HG03066 (cell line): ENCODE data around the gene LIPA.
"Not testable (repeated sequence)": the region's sequence is repeated elsewhere in the genome, so short reads cannot be mapped to it uniquely, and the experiment has no call there.

Experiments used
- ATAC-seq: cut with Tn5 transposase; IDR thresholded peaks from one replicate; pipeline ENCODE4 v1.9.1; 2021; ENCODE audit warnings: low read depth; ENCODE audit not compliant: unreplicated experiment

Gene LIPA

DNA sequence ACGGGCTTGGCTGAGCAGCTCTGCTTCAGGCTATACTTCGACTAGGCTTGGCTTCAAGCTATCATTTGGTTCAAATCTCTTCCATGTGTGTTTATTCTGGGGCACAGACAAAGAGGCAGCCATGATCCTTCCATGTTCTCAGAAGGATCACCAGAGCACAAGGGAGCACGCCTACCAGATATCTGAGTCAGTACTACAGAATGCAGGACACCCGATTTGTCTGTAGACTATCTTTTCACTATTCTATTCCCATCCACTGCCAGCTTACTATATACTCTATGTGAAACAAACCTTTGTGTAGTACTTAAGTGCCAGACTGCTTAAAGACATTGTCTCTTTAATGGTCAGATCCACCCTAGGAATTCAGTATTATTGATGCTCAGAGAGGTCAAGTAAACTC, 79.6 kb downstream of the LIPA start:
- no peak for ATAC-seq

DNA sequence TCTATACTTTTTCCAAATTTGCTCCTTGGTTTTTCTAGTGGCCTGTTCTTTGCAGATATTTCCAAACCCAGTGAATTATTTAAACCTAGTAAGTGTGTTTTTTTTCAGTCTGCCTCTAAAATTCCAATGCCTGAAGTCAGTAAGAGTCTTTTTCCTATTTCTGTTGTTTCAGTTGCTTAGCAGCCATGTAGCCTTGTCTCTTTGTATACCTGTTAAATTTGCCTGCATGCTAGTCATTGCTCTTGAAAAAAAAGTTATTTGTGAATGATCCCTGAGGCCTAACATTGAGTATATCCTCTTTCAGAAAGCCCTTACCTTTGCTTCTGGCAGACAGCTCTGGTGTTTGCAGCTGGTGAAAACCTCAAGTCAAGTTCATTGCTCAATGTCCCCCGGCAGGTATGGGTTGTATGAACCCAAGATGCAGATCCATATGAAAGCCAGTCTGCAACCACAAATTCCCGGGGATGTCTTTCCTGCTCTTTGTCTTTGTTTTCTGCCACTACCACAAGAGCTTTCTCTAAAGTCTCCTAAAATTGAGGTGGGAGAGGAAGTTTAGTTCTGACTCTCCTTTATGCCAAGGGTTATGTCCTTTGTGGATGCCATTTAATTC, 80.2 kb downstream of the LIPA start:
- no peak for ATAC-seq

DNA sequence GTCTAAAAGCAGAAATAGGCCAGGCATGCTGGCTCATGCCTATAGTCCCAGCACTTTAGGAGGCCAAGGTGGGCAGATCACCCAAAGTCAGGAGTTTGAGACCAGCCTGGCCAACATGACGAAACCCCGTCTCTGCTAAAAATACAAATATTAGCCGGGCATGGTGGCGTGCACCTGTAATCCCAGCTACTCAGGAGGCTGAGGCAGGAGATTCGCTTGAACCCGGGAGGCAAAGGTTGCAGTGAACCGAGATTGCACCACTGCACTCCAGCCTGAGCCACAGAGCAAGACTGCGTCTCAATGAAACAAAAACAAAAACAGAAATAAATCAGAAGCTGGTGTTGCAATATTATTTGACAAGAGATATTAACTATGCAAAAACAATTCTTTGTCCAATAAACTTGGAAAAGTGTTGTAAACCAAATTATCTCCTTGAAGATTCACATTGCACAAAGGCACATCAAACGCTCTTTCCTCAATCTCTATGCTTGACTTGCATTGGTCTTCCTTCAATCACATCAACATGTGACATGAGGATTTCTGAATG, 83.1 kb downstream of the LIPA start:
- ATAC-seq, result not testable (repeated sequence)

DNA sequence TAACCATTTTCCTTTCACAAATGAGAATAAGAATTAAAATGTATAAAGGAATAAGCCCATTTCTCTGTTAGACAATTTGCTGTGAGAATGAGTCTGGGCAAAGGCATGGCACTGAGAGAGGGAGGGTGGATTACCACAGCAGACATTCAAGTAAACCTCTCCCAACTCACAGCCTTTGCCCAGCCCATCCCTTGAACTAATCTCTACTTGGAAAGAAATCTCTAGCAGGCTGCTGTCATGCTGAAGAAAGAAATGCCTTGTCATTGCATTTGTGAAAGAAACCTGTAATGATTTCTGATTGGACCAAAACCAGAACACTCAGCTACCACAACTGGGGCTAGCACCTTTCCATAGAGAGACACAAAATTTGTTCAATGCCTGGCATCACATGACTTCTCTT, 83.7 kb downstream of the LIPA start:
- ATAC-seq, result no peak

DNA sequence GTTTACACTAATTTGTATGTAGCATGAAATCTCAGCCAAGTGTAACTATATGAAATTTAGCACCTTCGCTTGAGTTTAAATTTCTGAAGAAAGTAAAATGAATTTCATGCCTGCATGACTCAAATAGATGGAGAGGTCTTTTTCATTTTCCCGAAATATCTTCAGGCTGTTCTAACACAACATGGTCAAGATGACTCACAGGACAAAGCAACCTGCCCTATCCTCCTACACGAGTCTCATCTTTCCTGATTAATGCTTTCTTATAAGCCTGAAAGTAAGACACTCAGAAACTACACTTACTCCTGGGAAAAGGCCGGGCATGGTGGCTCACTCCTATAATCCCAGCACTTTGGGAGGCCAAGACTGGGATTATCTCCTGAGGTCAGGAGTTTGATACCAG, 85.7 kb downstream of the LIPA start:
- no peak for ATAC-seq

DNA sequence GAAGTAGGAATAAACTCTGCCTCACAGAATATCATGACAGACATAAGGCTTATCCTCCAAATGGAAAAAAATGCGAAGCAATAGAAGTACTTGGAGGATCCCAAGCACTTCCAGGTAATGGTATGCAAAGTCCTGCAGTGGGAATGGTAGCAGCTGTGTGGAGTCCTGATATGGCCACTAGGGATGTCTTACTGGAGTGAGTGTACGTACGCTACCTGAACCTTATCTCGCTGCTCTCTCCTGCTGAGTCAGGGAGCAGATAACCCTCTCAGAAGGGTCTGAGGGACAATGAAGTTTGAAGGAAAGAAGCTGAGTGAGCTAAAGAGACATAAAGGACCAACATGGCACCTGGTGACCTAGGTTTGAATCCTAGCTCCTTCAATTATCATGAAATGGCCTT, 86.7 kb downstream of the LIPA start:
- no peak for ATAC-seq

DNA sequence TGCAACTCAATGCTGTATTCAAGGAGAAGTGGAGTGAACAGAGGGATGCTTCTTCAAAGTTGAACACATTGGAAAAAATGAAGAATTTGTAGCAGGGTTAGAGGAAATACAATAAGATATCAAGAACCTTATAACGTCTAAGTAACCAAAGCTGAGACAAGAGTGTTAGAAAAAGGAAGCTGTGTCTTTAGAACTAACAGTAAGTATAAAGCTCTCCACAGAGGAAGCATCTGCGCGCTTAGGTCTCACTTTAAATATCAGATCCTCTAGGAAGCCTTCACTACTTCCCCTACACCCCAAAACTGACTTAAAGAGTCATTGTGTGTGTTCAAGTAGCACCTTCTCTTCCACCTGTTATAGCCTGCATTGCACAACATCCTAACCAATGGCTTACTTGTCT, 87.5 kb downstream of the LIPA start:
- no peak for ATAC-seq
